CD4-positive, alpha-beta T cell (primary cell): ENCODE measurements around the gene MS4A15. TPM values are rescaled to one million over a fixed set of nuclear protein-coding genes. Genes with fewer than 3 reads are reported as not detected.
"Not testable (repeated sequence)": the region's sequence is repeated elsewhere in the genome, so short reads cannot be mapped to it uniquely, and the experiment has no call there.

Experiments used
- ATAC-seq: fragments of 200-7000 bp; cut with Tn5 transposase; one replicate; pipeline ENCODE4 v1.10.0; 2022; ENCODE audit warnings: mild to moderate bottlenecking; ENCODE audit not compliant: poor library complexity
- CTCF ChIA-PET: fragments of 350-600 bp; sonication (Branson Sonifier 250); formaldehyde crosslinking; loops from one replicate; lab custom pipeline; 2021; ENCODE audit warnings: antibody characterized with exemption, inconsistent platforms; lab: Charles Lee
- POLR2A ChIA-PET: fragments of 350-600 bp; sonication (Branson Sonifier 250); formaldehyde crosslinking; loops from one replicate; lab custom pipeline; 2021; ENCODE audit warnings: antibody characterized with exemption, inconsistent platforms; lab: Charles Lee
- DNase-seq, 14 experiments: peaks; one replicate each; pipeline ENCODE4 v3.0.0-alpha.2; 2013 to 2020; ENCODE audit warnings: mixed read lengths in 2 of 14
- H3K27ac ChIP-seq, 2 donors: one replicate each; pipeline versions ENCODE4 v1.5.1 to v1.7.0; 2013; ENCODE audit warnings: low read length in 2 of 2, low read depth in 1 of 2, mild to moderate bottlenecking in 1 of 2
- H3K27me3 ChIP-seq, 2 experiments: 1 replicate in 1 of 2; 2 replicates in 1 of 2; pipeline versions ENCODE4 v1.6.1 to v1.7.0; 2013; ENCODE audit warnings: low read length in 2 of 2, control low read depth in 1 of 2, mild to moderate bottlenecking in 1 of 2, moderate library complexity in 1 of 2; ENCODE audit not compliant: insufficient read depth in 2 of 2, control insufficient read depth in 1 of 2
- H3K36me3 ChIP-seq: one replicate; pipeline ENCODE4 v1.6.1; 2013; ENCODE audit warnings: low read length, control low read depth; ENCODE audit not compliant: insufficient read depth
- H3K4me1 ChIP-seq: one replicate; pipeline ENCODE4 v1.6.1; 2013; ENCODE audit warnings: low read length, control low read depth; ENCODE audit not compliant: insufficient read depth
- H3K4me3 ChIP-seq: one replicate; pipeline ENCODE4 v1.5.1; 2013; ENCODE audit warnings: mild to moderate bottlenecking, low read length, moderate library complexity
- H3K9me3 ChIP-seq, 2 experiments: 1 replicate in 1 of 2; 2 replicates in 1 of 2; pipeline versions ENCODE4 v1.6.1 to v1.7.0; 2013; ENCODE audit warnings: low read length in 2 of 2, mild to moderate bottlenecking in 2 of 2, control low read depth in 1 of 2, moderate library complexity in 1 of 2; ENCODE audit not compliant: control insufficient read depth in 1 of 2, insufficient read depth in 1 of 2
- H3K27ac Mint-ChIP-seq: one replicate; pipeline ENCODE4 v1.8.0; 2020; ENCODE audit warnings: mixed read lengths
- H3K27me3 Mint-ChIP-seq: one replicate; pipeline ENCODE4 v1.8.0; 2021; ENCODE audit warnings: mixed read lengths
- H3K36me3 Mint-ChIP-seq: one replicate; pipeline ENCODE4 v1.8.0; 2021; ENCODE audit warnings: low read depth, mixed read lengths
- H3K4me1 Mint-ChIP-seq: one replicate; pipeline ENCODE4 v1.8.0; 2021; ENCODE audit warnings: low read depth, mixed read lengths
- H3K4me3 Mint-ChIP-seq: one replicate; pipeline ENCODE4 v1.8.0; 2020; ENCODE audit warnings: mild to moderate bottlenecking, mixed read lengths
- H3K9me3 Mint-ChIP-seq: one replicate; pipeline ENCODE4 v1.8.0; 2020; ENCODE audit warnings: mixed read lengths
- intact Hi-C, 2 experiments: fragments of 100-400 bp; cut with DNase I in 1 of 2; cut with micrococcal nuclease in 1 of 2; formaldehyde crosslinking; loops; one replicate each; pipeline versions ENCODE4 v1.15.1 to v1.9.0; 2023 to 2025; cut with DNase I, micrococcal nuclease
- total RNA-seq, 174 experiments: library from RNA in 2 of 174; stranded (reverse) in 2 of 174; gene quantifications; one replicate each; pipeline ENCODE4 v1.2.3 and lab custom pipeline; 2021 to 2026
- TF ChIP-seq, protein P1 (sequence below): fragments of 200-600 bp; IDR thresholded peaks from one replicate; pipeline ENCODE4 v1.8.0; 2022; ENCODE audit warnings: antibody characterized with exemption, mild to moderate bottlenecking

Gene MS4A15
- total RNA-seq, 2 experiments from 2014 or later: not detected

DNA sequence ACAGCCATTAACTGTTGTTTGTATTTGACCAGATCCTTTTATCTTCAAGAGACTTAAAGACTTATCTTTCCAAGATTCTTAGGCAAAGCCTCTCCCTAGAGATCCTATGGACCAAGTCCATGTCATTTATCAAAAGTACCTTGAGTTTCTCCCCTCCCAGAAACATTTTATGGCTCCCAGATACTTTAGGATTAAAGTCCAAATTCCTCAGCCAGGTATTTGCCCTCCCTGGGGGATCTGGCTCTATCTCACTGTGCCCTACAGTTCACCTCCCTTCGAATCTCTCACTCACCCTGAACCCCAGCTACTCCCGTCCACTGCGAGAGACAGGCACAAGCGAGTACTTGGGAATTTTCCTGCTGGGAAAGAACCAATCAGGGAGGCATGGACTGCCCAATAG is 45.4 kb upstream of the MS4A15 start:
- Histone ChIP-seq H3K27ac (no peak overlapping the region), H3K4me3 (no peak overlapping the region), H3K9me3 (no peaks in the 10 kb centered on the region), H3K36me3 (no peaks in the 10 kb centered on the region), H3K27me3 (peaks cover 0 to 9% of the 10 kb centered on the region in 2 experiments), H3K4me1 (no peaks in the 10 kb centered on the region)
- Mint-ChIP-seq H3K9me3 (no peaks in the 10 kb centered on the region), H3K27ac (no peak overlapping the region), H3K4me3 (no peak overlapping the region), H3K4me1 (no peaks in the 10 kb centered on the region), H3K27me3 (peaks cover 37% of the 10 kb centered on the region), H3K36me3 (no peaks in the 10 kb centered on the region)
- TF ChIP-seq, protein P1, sequence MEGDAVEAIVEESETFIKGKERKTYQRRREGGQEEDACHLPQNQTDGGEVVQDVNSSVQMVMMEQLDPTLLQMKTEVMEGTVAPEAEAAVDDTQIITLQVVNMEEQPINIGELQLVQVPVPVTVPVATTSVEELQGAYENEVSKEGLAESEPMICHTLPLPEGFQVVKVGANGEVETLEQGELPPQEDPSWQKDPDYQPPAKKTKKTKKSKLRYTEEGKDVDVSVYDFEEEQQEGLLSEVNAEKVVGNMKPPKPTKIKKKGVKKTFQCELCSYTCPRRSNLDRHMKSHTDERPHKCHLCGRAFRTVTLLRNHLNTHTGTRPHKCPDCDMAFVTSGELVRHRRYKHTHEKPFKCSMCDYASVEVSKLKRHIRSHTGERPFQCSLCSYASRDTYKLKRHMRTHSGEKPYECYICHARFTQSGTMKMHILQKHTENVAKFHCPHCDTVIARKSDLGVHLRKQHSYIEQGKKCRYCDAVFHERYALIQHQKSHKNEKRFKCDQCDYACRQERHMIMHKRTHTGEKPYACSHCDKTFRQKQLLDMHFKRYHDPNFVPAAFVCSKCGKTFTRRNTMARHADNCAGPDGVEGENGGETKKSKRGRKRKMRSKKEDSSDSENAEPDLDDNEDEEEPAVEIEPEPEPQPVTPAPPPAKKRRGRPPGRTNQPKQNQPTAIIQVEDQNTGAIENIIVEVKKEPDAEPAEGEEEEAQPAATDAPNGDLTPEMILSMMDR: no peak
- DNase-seq (no peak), ATAC-seq (no peak)
- intact Hi-C loops: no loop called here
- ChIA-PET CTCF (no interaction called here), POLR2A (no interaction called here)

DNA sequence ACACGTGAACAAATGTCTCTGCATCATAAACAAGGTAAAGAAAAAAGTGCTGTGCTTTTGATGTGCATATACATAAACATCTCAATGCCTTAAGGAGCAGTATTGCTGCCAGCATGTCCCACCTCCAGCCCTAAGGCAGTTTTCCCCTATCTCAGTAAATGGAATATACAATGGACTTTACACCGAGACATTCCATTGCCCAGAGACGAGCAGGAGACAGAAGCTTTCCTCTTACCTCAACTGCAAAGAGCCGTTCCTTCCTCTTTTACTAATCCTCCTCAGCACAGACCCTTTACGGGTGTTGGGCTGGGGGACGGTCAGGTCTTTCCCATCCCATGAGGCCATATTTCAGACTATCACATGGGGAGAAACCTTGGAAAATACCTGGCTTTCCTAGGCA is 43.2 kb upstream of the MS4A15 start:
- H3K9me3 ChIP-seq, CTCF ChIA-PET, H3K4me1 ChIP-seq, ATAC-seq, intact Hi-C loops, DNase-seq, H3K36me3 ChIP-seq, H3K36me3 Mint-ChIP-seq, H3K27ac ChIP-seq, H3K4me1 Mint-ChIP-seq, H3K4me3 Mint-ChIP-seq, H3K27ac Mint-ChIP-seq, H3K9me3 Mint-ChIP-seq, POLR2A ChIA-PET, H3K4me3 ChIP-seq: not testable (repeated sequence)
- peaks cover 4 to 14% of the 10 kb centered on the region in 2 experiments for H3K27me3 ChIP-seq
- H3K27me3 Mint-ChIP-seq: peaks cover 39% of the 10 kb centered on the region

DNA sequence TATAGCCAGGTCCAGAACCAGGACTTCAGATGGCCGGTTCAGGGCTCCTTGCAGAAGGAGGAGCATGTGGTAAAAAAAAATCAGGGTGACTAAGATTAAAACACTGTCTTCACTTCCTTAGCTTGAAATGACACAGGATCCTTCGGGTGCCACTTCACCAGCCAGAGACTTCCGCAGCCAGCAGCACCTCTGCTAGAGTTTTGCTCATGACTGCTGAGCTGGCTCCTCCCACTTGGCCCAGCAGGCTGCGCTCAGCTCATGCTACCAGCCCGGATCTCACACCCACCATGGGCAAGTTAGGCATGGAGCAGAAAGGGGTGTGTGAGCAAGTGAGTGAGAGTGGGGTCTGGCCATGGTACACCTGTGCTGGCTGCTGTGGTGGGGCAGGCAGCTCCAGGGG is 38.7 kb upstream of the MS4A15 start:
- ATAC-seq: no peak
- TF ChIP-seq, protein P1: no peak
- ChIA-PET POLR2A (no interaction called here), CTCF (no interaction called here)
- no peaks in the 10 kb centered on the region for H3K36me3 Mint-ChIP-seq
- Histone ChIP-seq H3K4me1 (no peaks in the 10 kb centered on the region), H3K4me3 (no peak overlapping the region), H3K9me3 (peaks cover 0 to 13% of the 10 kb centered on the region in 2 experiments), H3K27ac (no peak overlapping the region), H3K36me3 (no peaks in the 10 kb centered on the region), H3K27me3 (peaks cover 11% of the 10 kb centered on the region in 2 experiments)
- H3K27ac Mint-ChIP-seq: no peak overlapping the region
- H3K9me3 Mint-ChIP-seq: no peaks in the 10 kb centered on the region
- no peaks in the 10 kb centered on the region for H3K4me1 Mint-ChIP-seq
- intact Hi-C loops: no loop called here
- peaks cover 58% of the 10 kb centered on the region for H3K27me3 Mint-ChIP-seq
- peak in 3 of 14 experiments; percentile 13 to 46 (median 19) for DNase-seq
- H3K4me3 Mint-ChIP-seq: no peak overlapping the region
